Astrocyte (in vitro differentiated cells and primary cell): ENCODE data around the gene SLC38A11. TPM values are rescaled to one million over a fixed set of nuclear protein-coding genes. Genes with fewer than 3 reads are reported as not detected.

Source experiments
- DNase-seq: peaks from one replicate; pipeline ENCODE4 v3.0.0-alpha.2; 2010; ENCODE audit warnings: low read depth
- FAIRE-seq: peaks from 2 replicates; lab custom pipeline; 2011; peaks lifted over from hg19 to GRCh38; lab: Jason Lieb, UNC
- H2AFZ ChIP-seq: 2 replicates; pipeline ENCODE4 v1.6.0; 2012; ENCODE audit warnings: low read depth, low read length, inconsistent platforms
- H3K27ac ChIP-seq: 2 replicates; pipeline ENCODE4 v1.5.1; 2011; ENCODE audit warnings: low read depth, low read length, inconsistent platforms
- H3K27me3 ChIP-seq: 2 replicates; pipeline ENCODE4 v1.6.0; 2011; ENCODE audit warnings: low read length, inconsistent platforms; ENCODE audit not compliant: insufficient read depth
- H3K36me3 ChIP-seq: 2 replicates; pipeline ENCODE4 v1.5.1; 2011; ENCODE audit warnings: low read length, inconsistent platforms; ENCODE audit not compliant: insufficient read depth
- H3K4me1 ChIP-seq: 2 replicates; pipeline ENCODE4 v1.5.1; 2011; ENCODE audit warnings: low read length, inconsistent platforms; ENCODE audit not compliant: insufficient read depth
- H3K4me2 ChIP-seq: 2 replicates; pipeline ENCODE4 v1.6.0; 2012; ENCODE audit warnings: low read length, inconsistent platforms
- H3K4me3 ChIP-seq: 2 replicates; pipeline ENCODE4 v1.5.1; 2011; ENCODE audit warnings: low read depth, mild to moderate bottlenecking, low read length, inconsistent platforms; ENCODE audit not compliant: insufficient read depth
- H3K79me2 ChIP-seq: 2 replicates; pipeline ENCODE4 v1.6.0; 2012; ENCODE audit warnings: mild to moderate bottlenecking, low read length, inconsistent platforms; ENCODE audit not compliant: insufficient read depth
- H3K9ac ChIP-seq: 2 replicates; pipeline ENCODE4 v1.6.0; 2012; ENCODE audit warnings: mild to moderate bottlenecking, low read length, inconsistent platforms
- H3K9me3 ChIP-seq: 2 replicates; pipeline ENCODE4 v1.5.1; 2012; ENCODE audit warnings: low read depth, mild to moderate bottlenecking, low read length, inconsistent platforms; ENCODE audit not compliant: insufficient read depth
- H4K20me1 ChIP-seq: 2 replicates; pipeline ENCODE4 v1.6.0; 2012; ENCODE audit warnings: low read length, inconsistent platforms; ENCODE audit not compliant: insufficient read depth
- H3K27ac Mint-ChIP-seq: one replicate; pipeline ENCODE4 v1.8.0; 2021; ENCODE audit warnings: mild to moderate bottlenecking, mixed read lengths; ENCODE audit not compliant: unreplicated experiment
- H3K27me3 Mint-ChIP-seq: one replicate; pipeline ENCODE4 v1.8.0; 2021; ENCODE audit warnings: low read depth, mixed read lengths; ENCODE audit not compliant: unreplicated experiment
- H3K36me3 Mint-ChIP-seq: one replicate; pipeline ENCODE4 v1.8.0; 2021; ENCODE audit warnings: low read depth, mixed read lengths; ENCODE audit not compliant: unreplicated experiment
- H3K4me1 Mint-ChIP-seq: one replicate; pipeline ENCODE4 v1.8.0; 2021; ENCODE audit warnings: low read depth, mixed read lengths; ENCODE audit not compliant: unreplicated experiment
- H3K4me3 Mint-ChIP-seq: one replicate; pipeline ENCODE4 v1.8.0; 2021; ENCODE audit warnings: mild to moderate bottlenecking, moderate library complexity, mixed read lengths; ENCODE audit not compliant: unreplicated experiment
- H3K9me3 Mint-ChIP-seq: one replicate; pipeline ENCODE4 v1.8.0; 2021; ENCODE audit warnings: mild to moderate bottlenecking, mixed read lengths; ENCODE audit not compliant: unreplicated experiment
- EZH2 ChIP-seq: IDR thresholded peaks from 2 replicates; pipeline ENCODE4 v1.6.1; 2012; ENCODE audit warnings: mild to moderate bottlenecking, low read length, inconsistent platforms; ENCODE audit not compliant: insufficient read depth
- total RNA-seq: library from RNA; stranded (reverse); gene quantifications from 2 replicates; pipeline ENCODE4 v1.2.1, GENCODE V29; 2021
- TF ChIP-seq, protein P1 (sequence below): IDR thresholded peaks from 2 replicates; pipeline ENCODE4 v1.5.1; 2011; ENCODE audit warnings: low read depth, mild to moderate bottlenecking, inconsistent platforms, low read length, moderate library complexity; ENCODE audit not compliant: insufficient read depth

Gene SLC38A11
- total RNA-seq, 1 donor from 2014 or later = not detected

- no peak overlapping the region for H3K4me3 Mint-ChIP-seq
- no peaks in the 10 kb centered on the region for H3K4me1 Mint-ChIP-seq
- no peak overlapping the region for H3K4me3 ChIP-seq
- H3K27ac ChIP-seq = no peak overlapping the region
- no peak overlapping the region for H3K9ac ChIP-seq
- peak overlapping the region; percentile 7 for H3K27ac Mint-ChIP-seq
- no peak overlapping the region for H2AFZ ChIP-seq
- no peaks in the 10 kb centered on the region for H3K27me3 Mint-ChIP-seq
- H3K36me3 ChIP-seq = no peaks in the 10 kb centered on the region
- H3K4me1 ChIP-seq = no peaks in the 10 kb centered on the region
- no peak for TF ChIP-seq EZH2
- TF ChIP-seq, protein P1, sequence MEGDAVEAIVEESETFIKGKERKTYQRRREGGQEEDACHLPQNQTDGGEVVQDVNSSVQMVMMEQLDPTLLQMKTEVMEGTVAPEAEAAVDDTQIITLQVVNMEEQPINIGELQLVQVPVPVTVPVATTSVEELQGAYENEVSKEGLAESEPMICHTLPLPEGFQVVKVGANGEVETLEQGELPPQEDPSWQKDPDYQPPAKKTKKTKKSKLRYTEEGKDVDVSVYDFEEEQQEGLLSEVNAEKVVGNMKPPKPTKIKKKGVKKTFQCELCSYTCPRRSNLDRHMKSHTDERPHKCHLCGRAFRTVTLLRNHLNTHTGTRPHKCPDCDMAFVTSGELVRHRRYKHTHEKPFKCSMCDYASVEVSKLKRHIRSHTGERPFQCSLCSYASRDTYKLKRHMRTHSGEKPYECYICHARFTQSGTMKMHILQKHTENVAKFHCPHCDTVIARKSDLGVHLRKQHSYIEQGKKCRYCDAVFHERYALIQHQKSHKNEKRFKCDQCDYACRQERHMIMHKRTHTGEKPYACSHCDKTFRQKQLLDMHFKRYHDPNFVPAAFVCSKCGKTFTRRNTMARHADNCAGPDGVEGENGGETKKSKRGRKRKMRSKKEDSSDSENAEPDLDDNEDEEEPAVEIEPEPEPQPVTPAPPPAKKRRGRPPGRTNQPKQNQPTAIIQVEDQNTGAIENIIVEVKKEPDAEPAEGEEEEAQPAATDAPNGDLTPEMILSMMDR = no peak
- FAIRE-seq (no peak), DNase-seq (no peak)
- H3K36me3 Mint-ChIP-seq = no peaks in the 10 kb centered on the region
- H3K4me2 ChIP-seq = no peak overlapping the region
- no peaks in the 10 kb centered on the region for H4K20me1 ChIP-seq
- no peaks in the 10 kb centered on the region for H3K79me2 ChIP-seq
- no peaks in the 10 kb centered on the region for H3K27me3 ChIP-seq
- no peaks in the 10 kb centered on the region for H3K9me3 ChIP-seq
- peaks cover 3% of the 10 kb centered on the region for H3K9me3 Mint-ChIP-seq
Observed at GRCh38 chr2:164935118-164936101, 19.9 kb downstream of the SLC38A11 start.

- Mint-ChIP-seq H3K4me1 (no peaks in the 10 kb centered on the region), H3K9me3 (peaks cover 7% of the 10 kb centered on the region), H3K4me3 (no peak overlapping the region), H3K27ac (no peak overlapping the region), H3K27me3 (no peaks in the 10 kb centered on the region), H3K36me3 (peaks cover 3% of the 10 kb centered on the region)
- Histone ChIP-seq H3K36me3 (no peaks in the 10 kb centered on the region), H3K4me3 (no peak overlapping the region), H4K20me1 (no peaks in the 10 kb centered on the region), H3K4me1 (no peaks in the 10 kb centered on the region), H3K9me3 (no peaks in the 10 kb centered on the region), H3K27me3 (no peaks in the 10 kb centered on the region), H3K27ac (no peak overlapping the region), H2AFZ (no peak overlapping the region), H3K79me2 (no peaks in the 10 kb centered on the region), H3K4me2 (no peak overlapping the region), H3K9ac (no peak overlapping the region)
- TF ChIP-seq, protein P1 = no peak
- no peak for TF ChIP-seq EZH2
- DNase-seq = no peak
- no peak for FAIRE-seq
Observed at GRCh38 chr2:164934401-164935117, 20.8 kb downstream of the SLC38A11 start.
